IPS DF 6.9 (cell line): ENCODE measurements around the gene CD22.

Experiments used
- DNase-seq: peaks from one replicate; pipeline ENCODE4 v3.0.0-alpha.2; 2013; ENCODE audit warnings: low read depth, low spot score
- H3K27ac ChIP-seq: one replicate; pipeline ENCODE4 v1.5.1; 2013; ENCODE audit warnings: low read length, control low read depth
- H3K27me3 ChIP-seq: 2 replicates; pipeline ENCODE4 v1.6.1; 2013; ENCODE audit warnings: mild to moderate bottlenecking, low read length; ENCODE audit not compliant: control insufficient read depth, insufficient read depth
- H3K36me3 ChIP-seq: 2 replicates; pipeline ENCODE4 v1.6.1; 2013; ENCODE audit warnings: low read length; ENCODE audit not compliant: control insufficient read depth, insufficient read depth
- H3K4me1 ChIP-seq: 2 replicates; pipeline ENCODE4 v1.6.1; 2013; ENCODE audit warnings: low read length; ENCODE audit not compliant: control insufficient read depth, insufficient read depth
- H3K4me3 ChIP-seq: 2 replicates; pipeline ENCODE4 v1.5.1; 2013; ENCODE audit warnings: mild to moderate bottlenecking, low read length
- H3K9me3 ChIP-seq: 2 replicates; pipeline ENCODE4 v1.6.1; 2013; ENCODE audit warnings: low read length, inconsistent platforms; ENCODE audit not compliant: control insufficient read depth, insufficient read depth
- WGBS: extraction: QIAGEN DNeasy Blood & Tissue Kit; methylation state at CpG from one replicate; pipeline ENCODE4 v1.1.7; 2013; ENCODE audit warnings: mixed read lengths, missing lambda C conversion rate; ENCODE audit not compliant: insufficient read length, insufficient coverage; 5-methylcytosine and 5-hydroxymethylcytosine counted together

CD22 gene

DNA sequence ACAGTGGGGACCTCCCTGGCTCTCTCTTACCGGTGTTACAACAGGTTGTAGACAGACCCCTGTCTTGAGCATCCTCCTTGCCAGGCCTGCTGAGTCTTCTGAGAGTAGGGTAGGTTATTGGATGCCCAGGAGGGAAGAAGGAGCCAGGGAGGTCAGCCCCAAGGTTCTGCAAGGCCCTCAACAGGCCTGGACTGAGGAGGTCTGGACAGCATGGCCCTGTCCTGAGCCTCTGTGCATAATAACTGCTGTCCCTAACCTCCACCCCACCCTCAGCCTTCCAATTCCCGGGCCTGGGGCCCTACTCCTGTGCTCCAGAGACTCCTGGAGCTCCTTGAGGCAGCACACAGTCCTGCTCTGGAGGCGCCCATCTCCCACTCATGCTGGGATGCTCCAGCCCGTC lies 336 bp downstream of the CD22 start:
- no peaks in the 10 kb centered on the region for H3K9me3 ChIP-seq
- DNase-seq, result no peak
- H3K27me3 ChIP-seq, result no peaks in the 10 kb centered on the region
- no peaks in the 10 kb centered on the region for H3K36me3 ChIP-seq
- no CpG with 5 or more reads among the region's 4 CpGs for WGBS
- no peak overlapping the region for H3K27ac ChIP-seq
- no peak overlapping the region for H3K4me3 ChIP-seq
- peaks cover 1% of the 10 kb centered on the region; the same call in 1 of the 2 replicates for H3K4me1 ChIP-seq

GRCh38 chr19:35330475-35330874 lies 1.5 kb downstream of the CD22 start:
- Histone ChIP-seq H3K27me3 (no peaks in the 10 kb centered on the region), H3K9me3 (no peaks in the 10 kb centered on the region), H3K4me3 (no peak overlapping the region), H3K4me1 (peaks cover 1% of the 10 kb centered on the region; the same call in 1 of the 2 replicates), H3K27ac (no peak overlapping the region), H3K36me3 (no peaks in the 10 kb centered on the region)
- WGBS, result no CpG with 5 or more reads among the region's 7 CpGs
- DNase-seq, result no peak

GRCh38 chr19:35331551-35332214 lies 2.7 kb downstream of the CD22 start:
- no peak for DNase-seq
- Histone ChIP-seq H3K4me3 (no peak overlapping the region), H3K4me1 (peaks cover 1% of the 10 kb centered on the region; the same call in 1 of the 2 replicates), H3K27ac (no peak overlapping the region), H3K27me3 (no peaks in the 10 kb centered on the region), H3K9me3 (no peaks in the 10 kb centered on the region), H3K36me3 (no peaks in the 10 kb centered on the region)
- WGBS, result no CpG with 5 or more reads among the region's 14 CpGs

DNA sequence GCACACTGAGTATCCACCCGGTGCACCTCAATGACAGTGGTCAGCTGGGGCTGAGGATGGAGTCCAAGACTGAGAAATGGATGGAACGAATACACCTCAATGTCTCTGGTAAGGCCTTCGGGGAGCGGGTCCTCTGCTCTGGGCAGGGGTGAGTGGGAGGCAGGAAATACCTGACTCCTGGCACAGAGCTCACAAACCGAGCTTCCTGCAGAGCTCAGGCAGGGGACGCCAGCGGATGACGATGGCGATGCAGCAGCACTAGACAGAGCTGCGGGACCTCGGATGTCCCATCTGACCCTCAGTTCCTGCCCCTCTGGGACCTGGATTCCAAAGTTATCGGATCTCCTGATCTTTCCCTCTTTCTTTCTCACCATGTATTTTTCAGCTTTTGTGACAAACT lies 3.8 kb downstream of the CD22 start:
- Histone ChIP-seq H3K27ac (no peak overlapping the region), H3K27me3 (no peaks in the 10 kb centered on the region), H3K36me3 (no peaks in the 10 kb centered on the region), H3K4me1 (peaks cover 1% of the 10 kb centered on the region; the same call in 1 of the 2 replicates), H3K9me3 (no peaks in the 10 kb centered on the region), H3K4me3 (no peak overlapping the region)
- no CpG with 5 or more reads among the region's 12 CpGs for WGBS
- no peak for DNase-seq

GRCh38 chr19:35334144-35334753 lies 5.3 kb downstream of the CD22 start:
- no peaks in the 10 kb centered on the region for H3K9me3 ChIP-seq
- no peaks in the 10 kb centered on the region for H3K27me3 ChIP-seq
- H3K4me1 ChIP-seq, result no peaks in the 10 kb centered on the region
- no peak for DNase-seq
- WGBS, result no CpG with 5 or more reads among the region's 10 CpGs
- no peak overlapping the region for H3K4me3 ChIP-seq
- no peak overlapping the region for H3K27ac ChIP-seq
- H3K36me3 ChIP-seq, result no peaks in the 10 kb centered on the region

- WGBS, result no CpG with 5 or more reads among the region's 21 CpGs
- Histone ChIP-seq H3K27ac (no peak overlapping the region), H3K9me3 (no peaks in the 10 kb centered on the region), H3K36me3 (no peaks in the 10 kb centered on the region), H3K4me3 (no peak overlapping the region), H3K27me3 (no peaks in the 10 kb centered on the region), H3K4me1 (no peaks in the 10 kb centered on the region)
- no peak for DNase-seq
These were observed 7.4 kb downstream of the CD22 start for GRCh38 chr19:35336166-35336955.

GRCh38 chr19:35337097-35337983 lies 8.4 kb downstream of the CD22 start:
- no peak overlapping the region for H3K4me3 ChIP-seq
- H3K4me1 ChIP-seq, result no peaks in the 10 kb centered on the region
- no peak overlapping the region for H3K27ac ChIP-seq
- H3K9me3 ChIP-seq, result no peaks in the 10 kb centered on the region
- no peaks in the 10 kb centered on the region for H3K27me3 ChIP-seq
- H3K36me3 ChIP-seq, result no peaks in the 10 kb centered on the region
- WGBS, result no CpG with 5 or more reads among the region's 25 CpGs
- DNase-seq, result no peak

DNA sequence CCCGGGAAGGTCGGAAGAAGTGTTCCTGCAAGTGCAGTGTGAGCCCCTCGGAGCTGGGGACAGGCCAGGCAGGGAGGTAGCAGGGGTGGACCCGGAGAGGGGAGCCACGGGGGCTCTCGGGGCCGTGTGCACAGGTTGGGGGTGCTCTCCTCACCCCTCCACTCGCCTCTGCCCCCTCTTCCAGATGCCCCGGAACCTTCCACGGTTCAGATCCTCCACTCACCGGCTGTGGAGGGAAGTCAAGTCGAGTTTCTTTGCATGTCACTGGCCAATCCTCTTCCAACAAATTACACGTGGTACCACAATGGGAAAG lies 9.0 kb downstream of the CD22 start:
- Histone ChIP-seq H3K27me3 (no peaks in the 10 kb centered on the region), H3K4me3 (no peak overlapping the region), H3K27ac (no peak overlapping the region), H3K4me1 (no peaks in the 10 kb centered on the region), H3K9me3 (no peaks in the 10 kb centered on the region), H3K36me3 (no peaks in the 10 kb centered on the region)
- no CpG with 5 or more reads among the region's 13 CpGs for WGBS
- DNase-seq, result no peak

- no CpG with 5 or more reads among the region's 11 CpGs for WGBS
- H3K4me3 ChIP-seq, result no peak overlapping the region
- H3K4me1 ChIP-seq, result no peaks in the 10 kb centered on the region
- no peaks in the 10 kb centered on the region for H3K27me3 ChIP-seq
- no peak for DNase-seq
- H3K36me3 ChIP-seq, result no peaks in the 10 kb centered on the region
- no peaks in the 10 kb centered on the region for H3K9me3 ChIP-seq
- H3K27ac ChIP-seq, result no peak overlapping the region
These were observed 11.4 kb downstream of the CD22 start for GRCh38 chr19:35340431-35340830.

- Histone ChIP-seq H3K36me3 (no peaks in the 10 kb centered on the region), H3K4me1 (no peaks in the 10 kb centered on the region), H3K4me3 (no peak overlapping the region), H3K9me3 (no peaks in the 10 kb centered on the region), H3K27me3 (no peaks in the 10 kb centered on the region), H3K27ac (no peak overlapping the region)
- WGBS, result no CpG with 5 or more reads among the region's 16 CpGs
- DNase-seq, result no peak
These were observed 12.0 kb downstream of the CD22 start for GRCh38 chr19:35341006-35341405.
